Activated T-helper 2 cell treated with anti-CD3 and anti-CD28 coated beads, Interferon-gamma antibody, Interleukin-2, Interleukin-4, amounts not matched to agents 10 μg/mL and 5 μg/mL and 100 μg/mL, durations not matched to agents 14 hours and 24 hours and 36 hours (primary cell): Measurements from ENCODE around the gene ARSI. TPM values are rescaled to one million over a fixed set of nuclear protein-coding genes. Genes with fewer than 3 reads are reported as not detected.

Source experiments
- DNase-seq: peaks from one replicate; pipeline ENCODE4 v3.0.0; 2021; ENCODE audit warnings: low spot score
- H3K27ac Mint-ChIP-seq: one replicate; pipeline ENCODE4 v1.8.0; 2021; ENCODE audit warnings: mixed read lengths
- H3K27me3 Mint-ChIP-seq: one replicate; pipeline ENCODE4 v1.8.0; 2021; ENCODE audit warnings: low read depth, mixed read lengths
- H3K36me3 Mint-ChIP-seq: one replicate; pipeline ENCODE4 v1.8.0; 2021; ENCODE audit warnings: low read depth, mixed read lengths
- H3K4me1 Mint-ChIP-seq: one replicate; pipeline ENCODE4 v1.8.0; 2021; ENCODE audit warnings: low read depth, mixed read lengths
- H3K4me3 Mint-ChIP-seq: one replicate; pipeline ENCODE4 v1.8.0; 2021; ENCODE audit warnings: low read depth, mild to moderate bottlenecking, moderate library complexity, mixed read lengths
- H3K9me3 Mint-ChIP-seq: one replicate; pipeline ENCODE4 v1.8.0; 2021; ENCODE audit warnings: mixed read lengths
- intact Hi-C: fragments of 100-400 bp; cut with micrococcal nuclease; formaldehyde crosslinking; loops from one replicate; pipeline ENCODE4 v1.15.1; 2023
- total RNA-seq: library from RNA; stranded (reverse); gene quantifications from 2 replicates; pipeline ENCODE4 v1.2.3, GENCODE V29; 2022

Gene ARSI
- total RNA-seq, 1 donor from 2014 or later, result not detected

DNA sequence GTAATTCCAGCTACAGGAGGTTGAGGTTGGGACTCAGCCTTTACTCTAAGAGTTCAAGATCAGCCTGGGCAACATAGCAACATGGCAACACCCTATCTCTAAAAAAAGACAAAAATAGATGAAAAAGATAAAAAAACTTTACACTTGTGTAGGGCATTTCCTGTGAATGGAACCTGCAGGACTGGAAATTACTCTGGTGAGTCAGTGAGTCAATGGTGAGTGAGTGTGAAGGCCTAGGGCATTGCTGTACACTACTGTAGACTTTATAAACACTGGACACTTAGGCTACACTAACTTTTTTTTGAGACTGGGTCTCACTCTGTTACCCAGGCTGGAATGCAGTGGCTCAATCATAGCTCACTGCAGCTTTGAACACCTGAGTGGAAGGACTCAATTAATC lies 19.5 kb upstream of the ARSI start:
- no peak overlapping the region for H3K27ac Mint-ChIP-seq
- peaks cover 7% of the 10 kb centered on the region for H3K4me1 Mint-ChIP-seq
- H3K9me3 Mint-ChIP-seq, result no peaks in the 10 kb centered on the region
- H3K27me3 Mint-ChIP-seq, result peaks cover 2% of the 10 kb centered on the region
- no peak overlapping the region for H3K4me3 Mint-ChIP-seq
- intact Hi-C loops, result no loop called here
- no peak for DNase-seq
- no peaks in the 10 kb centered on the region for H3K36me3 Mint-ChIP-seq

DNA sequence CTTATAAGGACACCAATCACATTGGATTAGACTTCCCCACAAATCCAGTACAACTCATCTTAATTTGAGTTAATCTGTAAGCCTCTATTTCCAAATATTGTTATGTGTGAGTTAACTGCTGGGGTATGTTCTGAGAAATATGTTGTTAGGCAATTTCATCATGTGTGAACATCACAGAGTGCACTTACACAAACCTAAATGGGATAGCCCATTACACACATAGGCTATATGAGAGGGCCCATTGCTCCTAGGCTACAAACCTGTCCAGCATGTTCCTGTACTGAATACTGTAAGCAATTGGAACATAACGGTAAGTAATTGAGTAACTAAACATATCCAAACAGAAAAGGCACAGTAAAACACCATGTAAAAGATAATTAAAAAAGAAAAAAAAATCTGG lies 19.1 kb upstream of the ARSI start:
- H3K4me3 Mint-ChIP-seq, result no peak overlapping the region
- no peaks in the 10 kb centered on the region for H3K36me3 Mint-ChIP-seq
- DNase-seq, result no peak
- no peaks in the 10 kb centered on the region for H3K9me3 Mint-ChIP-seq
- H3K27me3 Mint-ChIP-seq, result peaks cover 2% of the 10 kb centered on the region
- peaks cover 7% of the 10 kb centered on the region for H3K4me1 Mint-ChIP-seq
- H3K27ac Mint-ChIP-seq, result no peak overlapping the region
- intact Hi-C loops, result no loop called here

DNA sequence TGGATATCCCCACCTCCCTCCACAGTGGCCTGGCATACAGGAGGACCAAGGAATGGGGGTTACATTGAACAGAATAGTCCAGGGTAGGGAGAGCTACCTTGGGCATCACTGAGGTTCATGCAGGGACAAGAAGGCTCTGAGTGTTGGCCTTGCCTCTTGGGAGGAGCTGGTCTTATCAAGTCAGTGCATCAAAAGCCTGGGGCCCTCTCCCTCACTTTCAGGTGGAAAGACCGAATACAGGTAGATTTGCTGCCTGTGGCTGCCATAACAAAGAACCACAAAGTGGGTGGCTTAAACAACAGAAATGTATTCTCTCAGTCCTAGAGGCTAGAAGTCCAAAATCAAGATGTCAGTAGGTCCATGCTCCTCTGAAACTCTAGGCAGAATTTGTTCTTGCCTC lies 18.5 kb upstream of the ARSI start:
- H3K36me3 Mint-ChIP-seq, result no peaks in the 10 kb centered on the region
- peaks cover 2% of the 10 kb centered on the region for H3K27me3 Mint-ChIP-seq
- peaks cover 7% of the 10 kb centered on the region for H3K4me1 Mint-ChIP-seq
- no peaks in the 10 kb centered on the region for H3K9me3 Mint-ChIP-seq
- no peak overlapping the region for H3K27ac Mint-ChIP-seq
- intact Hi-C loops, result no loop called here
- H3K4me3 Mint-ChIP-seq, result no peak overlapping the region
- DNase-seq, result no peak

DNA sequence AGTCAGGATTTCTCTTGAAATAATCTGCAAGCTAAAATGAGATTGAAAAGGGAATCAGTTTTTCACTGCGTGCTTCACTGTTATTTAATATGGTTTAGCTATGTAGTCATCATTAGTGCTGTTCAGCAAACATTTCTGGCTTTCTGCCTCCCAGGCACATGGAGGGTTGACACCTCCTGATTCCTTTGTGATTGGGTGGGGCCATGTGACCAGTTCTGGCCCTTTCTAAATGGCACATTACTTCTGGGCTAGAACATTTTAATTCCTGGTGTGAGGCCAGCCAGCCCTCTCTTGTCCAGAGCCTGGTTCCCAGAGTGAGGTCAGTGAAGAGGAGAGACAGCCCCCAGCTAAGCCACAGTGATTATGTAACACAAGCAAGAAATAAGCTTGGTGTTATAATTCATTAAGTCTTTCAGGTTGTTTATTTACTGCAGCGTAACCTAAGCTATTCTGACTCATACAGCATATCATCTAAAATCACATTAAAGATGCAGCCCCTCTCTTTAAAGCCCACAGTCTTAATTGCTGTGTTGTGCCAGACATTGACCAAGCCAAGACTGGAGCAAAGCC lies 17.4 kb upstream of the ARSI start:
- no peak for DNase-seq
- H3K9me3 Mint-ChIP-seq, result no peaks in the 10 kb centered on the region
- H3K4me3 Mint-ChIP-seq, result no peak overlapping the region
- peaks cover 1% of the 10 kb centered on the region for H3K27me3 Mint-ChIP-seq
- H3K36me3 Mint-ChIP-seq, result no peaks in the 10 kb centered on the region
- intact Hi-C loops, result no loop called here
- peaks cover 7% of the 10 kb centered on the region for H3K4me1 Mint-ChIP-seq
- no peak overlapping the region for H3K27ac Mint-ChIP-seq

DNA sequence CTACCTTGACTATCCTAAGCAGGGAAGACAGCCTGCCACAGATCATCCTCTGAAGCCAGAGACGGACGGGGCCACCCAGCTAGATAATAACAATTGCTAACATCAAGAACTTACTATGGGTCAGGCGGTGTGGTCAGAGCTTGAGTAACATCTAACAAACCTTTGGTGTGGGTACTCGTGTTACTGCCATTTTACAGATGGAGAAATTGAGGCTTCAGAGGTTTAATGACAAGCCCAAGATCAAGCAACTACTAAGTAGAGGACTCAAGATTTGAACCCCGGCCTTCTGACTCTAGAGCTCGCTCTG lies 16.7 kb upstream of the ARSI start:
- peaks cover 7% of the 10 kb centered on the region for H3K4me1 Mint-ChIP-seq

DNA sequence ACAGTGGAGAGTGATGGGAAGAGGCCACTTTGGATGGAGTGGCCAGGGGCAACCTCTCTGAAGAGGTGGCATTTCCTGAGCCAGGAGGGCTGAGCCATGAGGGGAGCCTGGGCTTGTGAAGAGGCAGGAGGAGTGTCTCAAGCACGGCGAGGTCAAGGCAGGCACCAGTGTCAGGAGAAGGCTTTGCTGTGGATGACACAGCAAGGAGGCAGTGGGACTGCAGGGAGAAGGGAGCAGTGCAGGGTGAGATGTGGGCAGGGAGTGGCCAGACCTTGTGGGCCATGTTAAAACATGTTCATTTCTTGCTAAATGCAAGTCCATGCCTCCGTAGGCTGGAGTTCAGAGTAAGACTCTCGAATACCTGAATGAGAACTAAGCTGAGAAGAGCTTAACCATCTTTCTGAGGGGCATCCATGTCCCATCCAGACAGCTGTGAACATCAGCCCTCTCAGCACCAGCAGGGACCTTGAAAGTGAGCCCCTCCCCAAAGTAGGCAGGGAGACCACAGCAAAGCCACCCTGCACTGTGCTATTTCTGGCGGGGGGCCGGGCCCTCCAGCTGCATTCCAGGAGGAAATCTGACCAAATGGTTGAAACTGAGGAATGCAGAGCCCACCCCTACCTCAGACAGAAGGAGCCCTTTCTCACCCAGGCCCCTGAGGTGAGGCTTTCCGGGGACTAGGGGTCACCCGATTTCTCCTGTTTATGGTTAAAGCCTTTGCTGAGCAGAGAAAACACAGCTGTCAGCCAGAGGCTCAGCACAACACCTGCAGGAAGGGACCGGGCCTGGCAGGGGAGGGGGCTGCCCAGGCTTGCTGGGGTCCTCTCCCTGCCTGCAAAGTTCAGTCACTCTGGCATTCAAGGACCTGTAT lies 16.1 kb upstream of the ARSI start:
- Mint-ChIP-seq H3K4me3 (no peak overlapping the region), H3K27me3 (no peaks in the 10 kb centered on the region), H3K36me3 (no peaks in the 10 kb centered on the region), H3K27ac (no peak overlapping the region), H3K9me3 (no peaks in the 10 kb centered on the region), H3K4me1 (peaks cover 7% of the 10 kb centered on the region)
- intact Hi-C loops, result no loop called here
- no peak for DNase-seq

More for the DNA sequence above, 16.7 kb upstream of the ARSI start:
- intact Hi-C loops, result no loop called here
- H3K9me3 Mint-ChIP-seq, result no peaks in the 10 kb centered on the region
- H3K36me3 Mint-ChIP-seq, result no peaks in the 10 kb centered on the region
- H3K27ac Mint-ChIP-seq, result no peak overlapping the region
- DNase-seq, result no peak
- H3K4me3 Mint-ChIP-seq, result no peak overlapping the region
- no peaks in the 10 kb centered on the region for H3K27me3 Mint-ChIP-seq

DNA sequence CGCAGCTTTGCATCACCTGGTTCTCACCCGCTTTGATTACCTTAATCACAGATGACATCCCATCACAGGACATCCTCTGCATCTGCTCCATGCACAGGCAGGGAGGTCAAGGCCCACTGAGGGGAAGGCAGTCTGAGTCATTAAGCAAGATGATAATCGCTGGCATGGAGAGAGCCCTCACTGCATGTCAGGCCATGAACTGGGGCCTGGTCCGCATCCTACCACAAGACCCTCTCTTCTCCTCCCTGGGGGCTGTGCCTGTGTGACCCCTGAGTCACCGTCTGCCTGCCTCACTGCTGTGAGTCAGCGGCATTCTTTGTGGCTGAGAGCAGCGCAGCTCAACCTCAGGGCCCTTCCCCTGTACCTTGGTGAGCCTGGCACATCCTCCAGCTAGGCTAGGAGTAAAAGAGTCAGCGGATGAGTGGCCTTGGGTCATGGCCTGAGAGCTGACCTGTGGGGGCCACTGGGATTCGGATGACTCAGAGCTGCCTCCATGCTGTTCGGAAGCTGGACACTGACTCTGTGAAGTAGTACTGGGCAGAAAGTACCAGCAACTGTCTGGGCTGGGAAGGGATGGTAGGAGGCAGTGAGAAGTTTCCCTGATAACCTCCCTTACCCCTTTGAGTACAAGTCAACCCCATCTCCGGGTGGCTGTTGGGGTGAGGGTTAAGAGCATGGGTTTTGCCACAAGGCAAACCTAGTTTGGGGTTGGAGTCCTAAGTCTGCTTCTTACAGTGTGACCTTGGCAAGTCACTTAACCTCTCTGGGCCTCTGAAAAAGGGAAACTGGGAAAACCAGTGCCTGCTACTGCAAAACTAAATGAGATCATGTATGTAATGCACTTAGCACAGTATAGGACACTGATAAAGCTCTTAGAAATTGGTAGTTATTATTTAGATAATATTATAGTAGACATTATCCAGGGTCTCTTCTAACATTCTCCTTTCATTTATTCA lies 14.6 kb upstream of the ARSI start:
- H3K4me3 Mint-ChIP-seq, result no peak overlapping the region
- H3K36me3 Mint-ChIP-seq, result no peaks in the 10 kb centered on the region
- no peak overlapping the region for H3K27ac Mint-ChIP-seq
- H3K4me1 Mint-ChIP-seq, result peaks cover 7% of the 10 kb centered on the region
- DNase-seq, result no peak
- no peaks in the 10 kb centered on the region for H3K9me3 Mint-ChIP-seq
- intact Hi-C loops, result no loop called here
- no peaks in the 10 kb centered on the region for H3K27me3 Mint-ChIP-seq

DNA sequence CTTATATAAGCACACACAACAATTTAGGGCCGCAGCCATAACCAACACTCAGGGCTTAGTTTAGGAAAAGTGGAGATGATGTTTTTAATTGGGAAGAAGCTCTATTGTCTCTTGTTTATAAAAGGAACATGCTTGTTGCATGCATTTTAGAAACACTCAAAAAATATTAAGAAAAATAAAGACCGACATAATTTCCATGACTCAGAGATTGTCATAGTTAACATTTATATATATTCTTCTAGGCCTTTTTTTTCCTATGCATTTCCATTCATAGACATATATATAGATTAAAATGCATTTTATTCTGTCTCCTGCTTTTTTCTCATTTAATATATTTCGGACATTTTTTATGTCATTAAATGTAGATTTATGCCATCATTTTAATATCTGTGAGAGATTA lies 13.6 kb upstream of the ARSI start:
- H3K27me3 Mint-ChIP-seq, result no peaks in the 10 kb centered on the region
- no peaks in the 10 kb centered on the region for H3K36me3 Mint-ChIP-seq

DNA sequence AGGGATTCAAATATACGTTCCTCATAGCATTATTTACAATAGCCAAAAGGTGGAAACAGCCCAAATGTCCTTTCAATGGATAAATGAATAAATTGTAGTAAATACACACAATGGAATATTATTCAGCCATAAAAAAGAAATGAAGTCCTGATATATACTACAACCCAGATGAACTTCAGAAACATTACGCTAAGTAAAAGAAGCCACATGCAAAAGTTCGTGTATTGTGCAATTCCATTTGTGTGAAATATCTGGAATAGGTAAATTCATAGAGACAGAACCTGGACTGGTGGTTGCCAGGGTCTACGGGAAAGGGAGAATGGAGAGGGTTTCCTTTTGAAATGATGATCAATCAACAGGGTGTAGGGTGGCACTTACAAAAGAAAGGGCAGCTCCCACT lies 12.5 kb upstream of the ARSI start:
- no peak overlapping the region for H3K4me3 Mint-ChIP-seq
- no peaks in the 10 kb centered on the region for H3K36me3 Mint-ChIP-seq
- no peaks in the 10 kb centered on the region for H3K9me3 Mint-ChIP-seq
- H3K27me3 Mint-ChIP-seq, result peaks cover 4% of the 10 kb centered on the region
- intact Hi-C loops, result no loop called here
- no peak overlapping the region for H3K27ac Mint-ChIP-seq
- DNase-seq, result no peak
- H3K4me1 Mint-ChIP-seq, result no peaks in the 10 kb centered on the region

More for the DNA sequence above, 13.6 kb upstream of the ARSI start:
- no peak overlapping the region for H3K27ac Mint-ChIP-seq
- H3K9me3 Mint-ChIP-seq, result no peaks in the 10 kb centered on the region
- H3K4me1 Mint-ChIP-seq, result no peaks in the 10 kb centered on the region
- no peak overlapping the region for H3K4me3 Mint-ChIP-seq
- no peak for DNase-seq
- intact Hi-C loops, result no loop called here

DNA sequence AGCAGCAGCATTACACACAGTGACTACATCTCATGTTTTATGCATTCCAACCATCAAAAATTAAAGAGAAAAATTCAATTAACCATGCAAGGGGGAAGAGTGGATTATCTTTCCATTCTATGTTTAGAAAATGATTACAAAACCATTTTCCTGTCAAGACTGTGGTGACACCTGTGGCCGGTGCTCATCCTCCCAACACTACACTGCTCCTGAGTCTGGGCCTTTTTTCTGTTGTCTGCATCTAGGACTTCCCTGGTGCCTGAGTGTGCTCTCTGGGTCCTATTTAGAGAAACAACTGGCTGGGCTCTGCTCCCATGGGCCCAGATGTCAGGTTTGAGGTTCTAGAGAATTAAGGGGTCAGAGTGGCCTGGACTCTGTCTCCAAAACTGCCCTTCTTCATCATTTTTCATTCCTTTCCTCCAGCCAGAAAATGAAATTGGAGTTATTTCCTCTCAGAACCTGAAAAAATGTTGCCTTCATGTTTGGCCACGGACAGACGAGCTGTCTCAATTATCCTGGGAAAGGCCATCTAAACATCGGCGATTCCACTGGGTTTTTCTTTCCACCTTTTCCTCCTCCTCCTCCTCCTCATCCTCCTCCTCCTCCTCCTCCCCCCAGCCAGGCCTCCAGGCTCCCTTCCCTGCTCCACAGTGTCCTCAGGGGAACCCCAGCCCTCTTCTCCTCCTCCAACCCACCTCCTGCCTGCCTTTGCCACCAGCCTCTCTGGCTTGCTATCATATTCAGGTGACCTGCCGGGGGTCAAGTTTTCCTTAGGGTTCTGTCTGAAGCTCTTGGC lies 11.4 kb upstream of the ARSI start:
- no peak for DNase-seq
- Mint-ChIP-seq H3K4me3 (no peak overlapping the region), H3K4me1 (no peaks in the 10 kb centered on the region), H3K27me3 (peaks cover 4% of the 10 kb centered on the region), H3K36me3 (no peaks in the 10 kb centered on the region), H3K9me3 (no peaks in the 10 kb centered on the region), H3K27ac (no peak overlapping the region)
- intact Hi-C loops, result no loop called here

DNA sequence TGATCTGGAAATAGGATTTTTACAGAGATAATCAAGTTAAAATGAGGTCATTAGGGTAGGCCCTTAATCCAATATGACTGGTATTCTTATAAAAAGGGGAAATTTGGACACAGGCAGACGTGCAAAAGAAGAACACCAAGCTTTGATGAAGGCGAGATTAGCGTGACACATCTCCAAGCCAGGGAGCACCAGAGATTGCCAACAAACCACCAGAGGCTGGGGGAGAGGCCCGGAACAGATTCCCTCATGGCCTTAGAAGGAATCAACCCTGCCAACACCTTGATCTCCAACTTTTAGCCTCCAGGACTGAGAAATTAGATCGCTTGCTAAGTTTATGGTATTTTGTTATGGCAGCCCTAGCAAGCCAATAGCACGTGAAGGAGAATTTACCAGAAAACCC lies 10.8 kb upstream of the ARSI start:
- Mint-ChIP-seq H3K4me1 (no peaks in the 10 kb centered on the region), H3K4me3 (no peak overlapping the region), H3K36me3 (no peaks in the 10 kb centered on the region), H3K9me3 (no peaks in the 10 kb centered on the region), H3K27me3 (peaks cover 4% of the 10 kb centered on the region), H3K27ac (no peak overlapping the region)
- intact Hi-C loops, result no loop called here
- no peak for DNase-seq

DNA sequence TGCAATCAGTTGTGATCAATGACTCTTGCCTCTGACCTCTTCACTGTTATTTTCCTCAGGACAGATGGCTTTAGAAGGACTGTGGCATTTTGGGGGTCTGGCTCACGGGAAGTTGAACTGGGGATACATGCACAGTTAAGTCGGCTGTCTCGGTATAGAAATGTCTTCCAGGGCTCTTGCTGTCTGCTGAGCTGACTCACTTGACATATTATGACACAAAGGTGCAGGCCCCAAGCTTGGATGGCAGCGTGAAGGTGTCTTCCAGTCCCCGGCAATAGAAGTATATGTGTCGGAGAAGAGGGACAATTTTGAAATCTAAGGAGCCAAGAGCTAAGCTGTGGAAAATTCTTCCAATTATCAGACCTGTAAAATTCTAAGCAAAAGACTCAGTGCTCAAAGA lies 9.8 kb upstream of the ARSI start:
- Mint-ChIP-seq H3K27me3 (peaks cover 7% of the 10 kb centered on the region), H3K9me3 (no peaks in the 10 kb centered on the region), H3K27ac (no peak overlapping the region), H3K4me3 (no peak overlapping the region), H3K4me1 (no peaks in the 10 kb centered on the region), H3K36me3 (no peaks in the 10 kb centered on the region)
- DNase-seq, result no peak
- intact Hi-C loops, result no loop called here
